Activated CD8-positive, alpha-beta memory T cell treated with anti-CD3 and anti-CD28 coated beads, Interleukin-2, amount 50 U/mL, for 1 hour (primary cell): ENCODE results near the gene CALML4.

Experiments used
- DNase-seq: peaks from one replicate; pipeline ENCODE4 v3.0.0-alpha.2; 2020; ENCODE audit errors: extremely low read depth

CALML4 gene

DNA sequence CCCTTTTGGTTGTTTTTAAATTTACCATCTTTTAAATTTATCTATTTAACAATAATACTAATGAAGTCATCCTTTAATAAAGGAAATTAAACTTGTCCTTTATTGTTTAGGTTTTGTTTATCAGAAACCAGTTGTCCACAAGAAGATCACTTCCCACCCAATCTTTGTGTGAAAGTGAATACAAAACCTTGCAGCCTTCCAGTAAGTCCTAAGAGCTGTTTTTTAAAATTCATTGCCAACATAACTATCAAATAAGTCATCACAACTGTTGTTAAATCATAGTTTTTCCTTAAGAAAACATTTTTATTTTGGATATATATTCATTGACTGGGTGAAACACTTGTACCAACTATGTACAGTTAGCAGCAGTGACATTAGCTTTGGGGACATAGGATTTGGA is 59.4 kb downstream of the CALML4 start:
- no peak for DNase-seq

GRCh38 chr15:68143785-68144184 is 61.3 kb downstream of the CALML4 start:
- no peak for DNase-seq

DNA sequence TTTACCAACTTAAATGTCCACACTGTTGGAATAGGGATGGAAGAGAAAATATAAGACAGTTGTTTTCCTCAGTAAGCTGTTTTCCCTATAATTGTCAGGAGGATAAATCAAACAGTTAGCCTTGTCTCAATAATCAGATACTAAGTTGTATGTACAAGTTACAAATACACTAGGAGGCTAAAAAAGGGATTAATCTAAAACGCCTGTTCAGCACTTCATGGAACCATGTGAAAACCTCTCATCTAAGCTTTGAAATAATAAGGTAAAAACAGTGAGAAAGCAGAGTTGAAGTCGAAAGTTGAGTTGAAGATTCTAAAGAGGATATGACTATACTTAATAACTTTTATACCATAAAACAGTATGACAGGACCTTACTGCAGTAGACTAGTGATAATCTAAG is 62.0 kb downstream of the CALML4 start:
- DNase-seq: no peak
